RWPE2 (cell line): Measurements from ENCODE around the gene TMEM222.

ENCODE experiments used
- ATAC-seq: fragments of 200-7000 bp; cut with Tn5 transposase; 3 replicates; pipeline ENCODE4 v1.9.1; 2021; ENCODE audit warnings: low read depth
- DNase-seq: peaks from one replicate; pipeline ENCODE4 v3.0.0-alpha.2; 2020; ENCODE audit warnings: low spot score
- H3K27ac ChIP-seq: fragments of 450-650 bp; 2 replicates; pipeline ENCODE4 v1.5.1; 2017; ENCODE audit warnings: mild to moderate bottlenecking; ENCODE audit not compliant: poor library complexity, severe bottlenecking
- H3K27me3 ChIP-seq: fragments of 250-450 bp; sonication (Bioruptor Pico); 2 replicates; pipeline ENCODE4 v1.5.1; 2021; ENCODE audit warnings: mild to moderate bottlenecking, moderate library complexity; ENCODE audit not compliant: insufficient read depth, poor library complexity, severe bottlenecking
- H3K36me3 ChIP-seq: fragments of 250-450 bp; sonication (Bioruptor Pico); 2 replicates; pipeline ENCODE4 v1.5.1; 2020; ENCODE audit warnings: low read depth, mild to moderate bottlenecking, moderate library complexity
- H3K4me1 ChIP-seq: fragments of 250-450 bp; sonication (Bioruptor Pico); 2 replicates; pipeline ENCODE4 v1.5.1; 2021; ENCODE audit warnings: mild to moderate bottlenecking, moderate library complexity; ENCODE audit not compliant: insufficient read depth, poor library complexity, severe bottlenecking
- H3K4me3 ChIP-seq: fragments of 250-450 bp; sonication (Bioruptor Pico); 2 replicates; pipeline ENCODE4 v1.5.1; 2021; ENCODE audit warnings: mild to moderate bottlenecking, moderate library complexity; ENCODE audit not compliant: severe bottlenecking
- H3K9me3 ChIP-seq: fragments of 250-450 bp; sonication (Bioruptor Pico); 2 replicates; pipeline ENCODE4 v1.5.1; 2021; ENCODE audit warnings: mild to moderate bottlenecking, moderate library complexity; ENCODE audit not compliant: severe bottlenecking
- TF ChIP-seq, protein P1 (sequence below): fragments of 450-650 bp; IDR thresholded peaks from one replicate; pipeline ENCODE4 v1.5.1; 2017; ENCODE audit warnings: mild to moderate bottlenecking, moderate library complexity; ENCODE audit not compliant: poor library complexity, severe bottlenecking

TMEM222 gene, protein sequence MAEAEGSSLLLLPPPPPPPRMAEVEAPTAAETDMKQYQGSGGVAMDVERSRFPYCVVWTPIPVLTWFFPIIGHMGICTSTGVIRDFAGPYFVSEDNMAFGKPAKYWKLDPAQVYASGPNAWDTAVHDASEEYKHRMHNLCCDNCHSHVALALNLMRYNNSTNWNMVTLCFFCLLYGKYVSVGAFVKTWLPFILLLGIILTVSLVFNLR

DNA sequence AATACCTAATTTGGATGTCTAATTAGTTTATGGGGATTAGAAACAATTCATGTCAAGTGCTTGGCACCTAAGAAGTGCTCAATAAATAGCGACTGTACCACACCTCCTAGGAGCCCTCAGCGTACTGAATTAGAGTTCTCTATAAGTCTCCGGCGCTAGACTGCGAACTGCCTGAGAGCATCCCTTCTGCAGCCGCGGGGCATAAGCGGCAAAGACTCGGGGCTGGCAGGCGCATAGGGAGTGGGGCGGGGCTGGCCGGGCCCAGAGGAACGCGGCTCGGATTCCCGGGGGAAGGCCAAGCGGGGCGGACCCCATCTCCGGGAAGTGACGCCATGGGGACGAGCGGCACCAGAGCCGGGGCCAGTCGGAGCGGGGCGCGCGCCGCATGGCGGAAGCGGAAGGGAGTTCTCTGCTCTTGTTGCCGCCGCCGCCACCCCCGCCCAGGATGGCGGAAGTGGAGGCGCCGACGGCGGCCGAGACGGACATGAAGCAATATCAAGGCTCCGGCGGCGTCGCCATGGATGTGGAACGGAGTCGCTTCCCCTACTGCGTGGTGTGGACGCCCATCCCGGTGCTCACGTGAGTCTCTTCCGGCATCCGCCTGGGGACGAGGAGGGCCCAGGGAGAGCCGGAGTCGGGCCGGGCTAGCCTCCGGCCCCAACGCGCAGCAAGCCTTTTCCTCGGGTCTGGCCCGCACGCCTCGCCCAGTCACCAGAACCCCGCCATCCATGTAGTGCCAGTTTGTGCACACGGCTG lies at the start of gene TMEM222:
Gene TMEM222, plus strand, starts transcription at position 351 of the 756 bp plus-strand sequence. Its CDS starts 35 bp downstream, at position 386.
- DNase-seq (peak; percentile 97), ATAC-seq (peak; percentile 96)
- H3K27me3 ChIP-seq = no peaks in the 10 kb centered on the region
- TF ChIP-seq, protein P1, sequence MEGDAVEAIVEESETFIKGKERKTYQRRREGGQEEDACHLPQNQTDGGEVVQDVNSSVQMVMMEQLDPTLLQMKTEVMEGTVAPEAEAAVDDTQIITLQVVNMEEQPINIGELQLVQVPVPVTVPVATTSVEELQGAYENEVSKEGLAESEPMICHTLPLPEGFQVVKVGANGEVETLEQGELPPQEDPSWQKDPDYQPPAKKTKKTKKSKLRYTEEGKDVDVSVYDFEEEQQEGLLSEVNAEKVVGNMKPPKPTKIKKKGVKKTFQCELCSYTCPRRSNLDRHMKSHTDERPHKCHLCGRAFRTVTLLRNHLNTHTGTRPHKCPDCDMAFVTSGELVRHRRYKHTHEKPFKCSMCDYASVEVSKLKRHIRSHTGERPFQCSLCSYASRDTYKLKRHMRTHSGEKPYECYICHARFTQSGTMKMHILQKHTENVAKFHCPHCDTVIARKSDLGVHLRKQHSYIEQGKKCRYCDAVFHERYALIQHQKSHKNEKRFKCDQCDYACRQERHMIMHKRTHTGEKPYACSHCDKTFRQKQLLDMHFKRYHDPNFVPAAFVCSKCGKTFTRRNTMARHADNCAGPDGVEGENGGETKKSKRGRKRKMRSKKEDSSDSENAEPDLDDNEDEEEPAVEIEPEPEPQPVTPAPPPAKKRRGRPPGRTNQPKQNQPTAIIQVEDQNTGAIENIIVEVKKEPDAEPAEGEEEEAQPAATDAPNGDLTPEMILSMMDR = no peak
- H3K36me3 ChIP-seq = peaks cover 30% of the 10 kb centered on the region
- H3K27ac ChIP-seq = peak within 1 kb of the TSS; percentile 62
- H3K4me1 ChIP-seq = peaks cover 7% of the 10 kb centered on the region
- H3K4me3 ChIP-seq = peak within 1 kb of the TSS; percentile 70
- H3K9me3 ChIP-seq = no peaks in the 10 kb centered on the region

DNA sequence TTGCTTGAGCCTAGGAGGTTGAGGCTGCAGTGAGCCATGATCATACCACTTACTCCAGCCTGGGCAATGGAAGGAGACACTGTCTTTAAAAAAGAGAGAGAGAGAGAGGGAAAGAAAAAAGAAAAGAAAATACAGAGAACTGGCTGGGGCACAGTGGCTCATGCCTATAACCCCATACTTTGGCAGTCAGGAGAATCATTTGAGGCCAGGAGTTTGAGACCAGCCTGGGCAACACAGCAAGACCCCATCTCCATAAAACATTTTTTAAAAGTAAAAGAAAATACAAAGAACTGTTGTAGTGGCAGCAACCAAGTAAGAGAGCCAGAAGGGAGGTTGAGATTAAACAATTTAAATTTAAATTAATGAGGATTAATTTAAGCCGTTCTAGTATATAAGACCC lies 47.8 kb upstream of the TMEM222 start:
- no peak overlapping the region for H3K27ac ChIP-seq
- ATAC-seq (no peak), DNase-seq (no peak)
- H3K4me1 ChIP-seq = no peaks in the 10 kb centered on the region
- H3K4me3 ChIP-seq = no peak overlapping the region
- H3K36me3 ChIP-seq = no peaks in the 10 kb centered on the region
- H3K9me3 ChIP-seq = no peaks in the 10 kb centered on the region
- TF ChIP-seq, protein P1 = no peak
- H3K27me3 ChIP-seq = no peaks in the 10 kb centered on the region

DNA sequence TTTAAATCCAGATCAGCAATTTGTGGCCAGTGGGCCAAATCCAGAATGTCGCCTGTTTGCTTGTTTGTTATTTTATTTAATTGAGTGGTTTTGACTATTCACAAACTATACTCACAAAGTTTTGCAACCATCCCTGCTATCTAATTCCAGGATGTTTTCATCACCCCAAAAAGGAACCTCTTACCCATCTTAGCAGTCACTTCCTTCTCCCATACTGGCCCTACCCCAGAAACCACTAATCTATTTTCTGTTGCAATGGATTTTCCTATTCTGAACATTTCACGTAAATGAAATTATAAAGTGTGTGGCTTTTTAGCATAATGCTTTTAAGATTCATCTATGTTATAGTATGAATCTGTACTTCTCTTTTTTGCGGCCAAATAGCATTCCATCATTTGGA lies 46.3 kb upstream of the TMEM222 start:
- H3K27ac ChIP-seq = no peak overlapping the region
- H3K27me3 ChIP-seq = no peaks in the 10 kb centered on the region
- no peak overlapping the region for H3K4me3 ChIP-seq
- ATAC-seq (no peak), DNase-seq (no peak)
- H3K4me1 ChIP-seq = no peaks in the 10 kb centered on the region
- no peaks in the 10 kb centered on the region for H3K36me3 ChIP-seq
- TF ChIP-seq, protein P1 = no peak
- H3K9me3 ChIP-seq = no peaks in the 10 kb centered on the region

DNA sequence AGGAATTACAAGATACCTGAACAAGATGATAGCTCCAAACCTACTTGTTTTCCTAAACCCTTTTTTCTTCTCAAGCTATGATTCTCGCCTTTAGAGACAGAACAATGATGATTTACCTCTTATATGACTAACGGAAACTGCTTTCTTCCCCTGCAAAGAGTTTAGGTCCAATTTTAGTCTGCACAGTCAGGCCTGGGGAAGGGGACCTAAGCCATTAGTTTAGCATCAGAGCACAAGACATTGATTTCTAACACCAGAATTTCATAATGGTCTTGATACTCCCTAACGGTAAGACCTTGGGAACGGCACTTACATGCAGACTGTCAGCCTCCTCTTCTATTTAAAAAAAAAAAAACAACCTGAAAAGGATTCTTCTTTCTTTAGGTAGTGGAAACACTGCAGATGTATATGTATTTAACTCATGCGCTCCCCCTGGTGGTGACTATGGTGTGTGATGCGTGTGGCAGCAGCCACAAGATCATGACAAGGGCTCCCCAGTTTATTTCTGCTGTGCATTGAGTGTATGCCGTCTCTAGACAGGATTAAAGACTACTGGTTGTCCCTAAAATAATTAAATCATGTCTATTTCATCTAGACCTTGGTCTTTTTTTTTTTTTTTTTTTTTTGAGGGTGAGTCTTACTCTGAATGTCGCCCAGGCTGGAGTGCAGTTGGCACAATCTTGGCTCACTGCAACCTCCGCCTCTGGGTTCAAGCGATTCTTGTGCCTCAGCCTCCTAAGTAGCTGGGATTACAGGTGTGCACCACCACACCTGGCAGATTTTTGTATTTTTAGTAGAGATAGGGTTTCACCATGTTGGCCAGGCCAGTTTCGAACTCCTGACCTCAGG lies 37.3 kb upstream of the TMEM222 start:
- DNase-seq = no peak
- no peaks in the 10 kb centered on the region for H3K9me3 ChIP-seq
- ATAC-seq = peak; percentile 73; the same call in 2 of the 3 replicates
- TF ChIP-seq, protein P1 = peak; percentile 91
- H3K4me1 ChIP-seq = no peaks in the 10 kb centered on the region
- no peak overlapping the region for H3K27ac ChIP-seq
- no peak overlapping the region for H3K4me3 ChIP-seq
- no peaks in the 10 kb centered on the region for H3K27me3 ChIP-seq
- peaks cover 4% of the 10 kb centered on the region; the same call in 1 of the 2 replicates for H3K36me3 ChIP-seq
